C1 segment of cervical spinal cord (tissue), 14 donors: ENCODE results near the gene MAPK10.
"Not testable (repeated sequence)": the region's sequence is repeated elsewhere in the genome, so short reads cannot be mapped to it uniquely, and the experiment has no call there.

ENCODE experiments used
- DNase-seq, 14 donors: peaks; one replicate each; lab custom pipeline; 2025; lab: John Stamatoyannopoulos, UW

The MAPK10 gene

DNA sequence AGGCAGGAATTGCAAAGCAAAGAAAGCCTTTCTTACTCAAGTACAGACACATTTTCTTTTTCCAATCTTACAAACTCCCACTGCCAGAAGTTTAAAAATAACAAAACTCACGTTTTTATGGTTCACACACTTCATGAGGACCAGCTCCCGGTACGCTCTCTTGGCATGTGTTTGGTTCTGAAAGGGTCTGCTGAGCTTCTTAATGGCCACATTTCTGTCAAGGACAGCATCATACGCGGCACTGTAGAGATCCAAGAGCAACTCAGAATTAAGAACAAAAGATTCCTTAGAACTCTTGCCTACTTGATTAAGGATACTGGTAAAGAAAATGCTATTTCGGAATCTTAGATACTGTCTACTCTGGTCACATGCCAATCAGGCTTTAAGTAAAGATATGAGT, 252.7 kb downstream of the MAPK10 start:
- no peak for DNase-seq

DNA sequence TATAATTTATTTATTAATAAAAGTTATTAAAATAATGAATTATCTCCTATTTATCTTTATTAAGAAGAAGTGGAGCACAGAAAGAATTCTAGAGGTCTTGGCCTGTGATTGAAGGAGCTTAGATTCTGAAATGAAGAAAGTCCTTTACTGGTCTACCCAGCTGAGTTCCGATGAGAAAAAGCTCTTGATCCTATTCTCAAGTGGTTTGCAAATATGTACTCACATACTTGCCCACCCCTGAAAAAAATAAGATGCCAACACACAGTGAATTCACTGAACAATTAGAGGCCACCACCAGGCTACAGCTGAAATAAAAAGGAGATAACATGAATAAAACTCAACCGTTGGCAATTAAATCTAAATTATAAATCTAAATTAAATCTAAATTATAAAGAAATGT, 253.4 kb downstream of the MAPK10 start:
- no peak for DNase-seq

DNA sequence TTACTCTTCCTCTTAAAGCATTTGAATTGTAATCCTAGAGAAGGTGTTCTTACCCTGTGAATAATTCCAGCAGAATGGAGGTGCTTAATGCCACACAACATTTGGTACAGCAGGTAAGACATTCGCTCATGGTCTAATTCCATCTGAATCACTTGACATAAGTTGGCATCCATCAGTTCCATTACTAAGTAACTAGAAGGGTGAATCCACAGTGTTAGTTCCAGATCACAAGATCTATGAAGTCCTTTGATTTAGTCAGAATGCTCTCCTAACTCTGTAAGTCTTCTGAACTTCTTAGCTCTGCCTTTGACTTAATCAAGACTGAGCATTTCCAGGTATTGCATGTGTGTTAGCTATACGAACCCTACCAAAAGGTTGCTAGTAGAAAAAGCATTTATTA, 258.0 kb downstream of the MAPK10 start:
- no peak for DNase-seq

DNA sequence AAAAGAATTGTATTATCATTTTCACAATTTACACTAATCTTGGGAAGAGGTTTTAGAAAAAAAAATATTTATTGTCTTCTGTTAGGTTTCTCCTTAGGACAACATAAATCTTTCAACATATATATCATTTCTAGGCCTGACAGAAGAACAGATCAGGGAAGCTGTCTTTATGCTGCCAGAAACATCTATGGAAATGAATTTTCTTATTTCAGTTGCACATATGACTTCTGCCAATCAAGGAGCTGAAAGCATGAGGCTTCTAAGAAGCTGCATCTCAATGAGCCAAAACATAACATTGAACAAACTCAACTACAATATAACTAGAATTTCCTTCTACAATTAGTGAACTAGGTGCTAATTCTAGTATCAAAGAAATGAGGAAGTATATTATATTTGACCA, 258.4 kb downstream of the MAPK10 start:
- no peak for DNase-seq

DNA sequence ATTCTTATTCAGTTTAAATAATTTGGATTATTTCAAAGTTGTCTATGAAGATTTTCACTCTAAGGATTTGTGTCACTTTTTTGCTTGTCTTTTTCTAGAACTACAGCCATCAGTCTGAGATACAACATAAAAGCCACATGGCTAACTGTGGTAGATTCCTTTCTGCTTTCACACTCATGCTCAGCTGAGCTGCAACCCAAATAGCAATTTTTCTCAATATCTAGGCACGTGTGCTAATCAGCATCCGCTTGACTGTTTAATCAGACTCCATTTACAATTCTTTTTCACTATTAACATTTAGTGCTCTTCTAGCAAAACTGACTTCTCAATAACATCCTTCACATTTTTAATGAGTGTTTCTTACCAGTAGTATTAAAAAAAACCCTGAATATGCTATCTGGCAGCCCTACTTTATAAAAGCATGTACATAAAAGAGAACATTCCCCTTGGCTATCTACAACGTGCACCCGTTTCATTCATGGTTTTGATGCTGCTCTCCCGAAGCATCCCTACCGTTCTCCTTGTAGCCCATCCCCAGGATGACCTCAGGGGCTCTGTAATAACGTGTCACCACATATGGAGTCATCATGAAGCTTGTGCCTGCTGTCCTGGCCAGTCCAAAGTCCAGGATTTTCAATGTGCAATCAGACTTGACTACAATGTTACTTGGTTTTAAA, 259.2 kb downstream of the MAPK10 start:
- DNase-seq, result no peak

DNA sequence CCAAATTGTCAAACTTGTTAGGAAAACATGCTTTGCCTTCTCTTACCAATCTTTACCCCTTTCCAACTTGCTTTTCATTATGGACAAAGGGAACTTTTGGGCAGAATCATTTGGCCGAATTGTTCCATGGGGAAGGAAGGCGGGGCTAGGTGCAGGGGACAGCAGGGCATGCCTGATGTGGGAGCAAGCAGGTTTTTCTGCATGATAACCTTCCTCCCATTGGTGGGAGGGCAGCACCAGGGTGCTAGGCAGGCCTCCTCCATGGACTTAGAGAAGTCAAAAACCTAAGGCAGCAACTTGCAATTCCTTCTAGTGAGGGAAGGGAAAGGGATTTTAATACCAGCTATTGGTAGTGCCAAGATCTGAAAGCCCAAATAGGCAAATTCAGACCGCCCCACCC, 260.5 kb downstream of the MAPK10 start:
- no peak for DNase-seq

DNA sequence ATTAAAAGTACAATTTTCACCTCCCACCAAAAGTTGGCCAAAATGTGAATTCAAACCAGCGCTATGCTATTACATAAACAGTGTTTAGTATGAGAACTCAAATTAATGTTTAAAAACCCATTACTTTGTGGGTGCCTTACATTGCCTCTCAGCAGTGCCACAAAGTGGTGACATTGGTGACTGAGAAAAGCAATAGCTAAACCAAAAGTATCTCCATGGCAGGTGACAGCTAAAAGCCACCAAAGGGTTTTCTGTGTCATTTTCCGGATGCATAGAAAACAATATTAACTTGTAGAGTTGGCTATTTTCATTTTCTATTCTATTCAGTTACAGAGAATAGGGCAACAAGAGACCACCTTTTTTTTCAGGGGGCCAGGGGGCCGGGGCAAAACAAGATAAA, 261.2 kb downstream of the MAPK10 start:
- no peak for DNase-seq

DNA sequence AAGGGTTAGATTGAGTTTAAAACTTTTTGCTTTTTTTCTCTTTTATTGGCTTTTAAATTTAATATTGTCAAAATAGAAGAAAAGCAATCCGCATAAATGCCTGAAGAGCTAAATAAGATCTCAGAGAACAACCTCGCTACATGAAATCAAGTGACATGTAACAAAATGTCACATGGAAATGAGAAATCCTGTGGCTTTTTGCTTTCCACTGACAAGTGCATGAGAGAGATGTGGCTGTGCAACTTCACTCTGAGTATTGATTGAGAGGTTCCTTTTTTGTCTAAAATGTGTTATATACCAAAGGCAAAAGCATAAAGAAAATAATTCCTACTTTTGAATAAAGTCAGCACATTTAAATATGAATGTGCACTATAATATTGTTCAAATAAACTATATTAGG, 263.5 kb downstream of the MAPK10 start:
- no peak for DNase-seq

DNA sequence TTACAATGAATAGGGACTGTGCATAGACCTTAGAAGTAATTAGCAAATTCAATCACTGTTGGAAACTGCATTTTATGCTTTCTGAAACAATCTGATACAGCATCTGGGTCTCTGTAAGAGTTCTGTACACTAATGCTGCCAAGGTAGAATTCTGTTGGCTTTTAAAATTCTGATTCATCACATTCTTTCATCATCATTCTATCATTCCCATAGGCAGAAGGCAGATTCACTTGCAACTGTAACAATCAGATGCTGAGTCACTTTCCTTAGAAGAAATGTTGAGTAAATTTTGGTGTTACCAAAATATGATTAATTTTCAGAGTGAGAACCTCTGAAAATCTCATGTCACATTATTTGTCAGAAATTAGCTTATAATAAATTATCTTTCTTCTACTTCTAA, 267.2 kb downstream of the MAPK10 start:
- no peak for DNase-seq

DNA sequence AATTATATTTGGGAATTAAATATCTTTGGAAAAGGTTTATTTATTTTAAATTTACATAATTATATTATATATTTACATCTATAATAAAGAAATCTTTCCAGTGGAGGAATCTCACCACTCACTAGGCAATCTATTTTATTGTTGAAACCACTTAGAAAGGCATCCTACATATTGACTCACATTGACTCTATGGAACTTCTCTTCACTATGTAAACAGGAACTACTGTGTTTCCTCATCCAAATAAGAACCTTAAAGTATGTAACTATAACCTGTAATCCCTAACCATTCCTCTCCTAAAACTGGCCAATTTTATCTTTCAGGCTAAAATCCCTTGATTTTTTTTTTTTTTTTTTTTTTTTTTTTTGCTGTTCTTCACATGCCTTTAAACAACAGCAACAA, 268.7 kb downstream of the MAPK10 start:
- no peak for DNase-seq

DNA sequence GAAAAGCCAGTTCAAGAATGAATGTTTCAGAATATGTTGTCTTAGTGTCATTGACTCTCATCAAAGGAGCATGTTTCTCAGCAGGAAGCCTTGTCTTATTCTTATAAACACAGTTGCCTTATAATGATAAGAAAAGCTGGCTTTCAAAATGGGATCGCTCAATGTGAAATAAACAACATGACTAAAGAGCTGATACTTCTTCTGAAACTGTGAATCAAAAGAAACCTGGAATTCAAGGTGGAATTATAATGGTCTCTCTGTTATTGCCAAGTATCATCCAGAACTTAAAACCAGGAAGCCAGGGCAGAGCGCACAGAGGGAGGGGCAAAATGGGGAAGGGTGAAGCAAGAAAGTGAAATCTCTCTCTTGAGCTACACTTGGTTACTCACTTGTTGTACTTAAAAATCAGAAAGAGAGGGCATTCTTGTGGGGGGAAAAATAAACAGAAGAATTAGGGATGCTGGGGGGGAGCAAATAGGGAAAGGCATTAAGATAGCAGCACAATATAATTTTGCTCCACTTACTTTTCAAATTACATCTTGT, 270.0 kb downstream of the MAPK10 start:
- no peak for DNase-seq

DNA sequence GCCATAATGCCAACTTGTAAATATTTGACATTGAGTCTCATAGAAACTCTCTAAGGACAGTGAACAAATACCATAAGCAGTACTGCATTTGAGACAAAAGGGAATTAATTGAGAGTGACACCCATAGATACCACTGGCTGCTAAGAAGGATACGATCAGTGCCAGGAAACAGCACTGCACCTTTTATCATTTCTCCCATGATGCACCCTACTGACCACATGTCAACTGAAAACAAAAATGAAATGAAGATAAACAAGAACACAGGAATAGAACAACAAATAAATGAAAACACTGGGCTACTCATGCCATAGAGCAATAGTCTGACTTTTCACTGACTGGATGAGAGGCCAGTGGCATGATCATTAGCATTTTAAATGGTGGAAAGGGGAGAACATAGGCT, 270.8 kb downstream of the MAPK10 start:
- DNase-seq, result no peak

DNA sequence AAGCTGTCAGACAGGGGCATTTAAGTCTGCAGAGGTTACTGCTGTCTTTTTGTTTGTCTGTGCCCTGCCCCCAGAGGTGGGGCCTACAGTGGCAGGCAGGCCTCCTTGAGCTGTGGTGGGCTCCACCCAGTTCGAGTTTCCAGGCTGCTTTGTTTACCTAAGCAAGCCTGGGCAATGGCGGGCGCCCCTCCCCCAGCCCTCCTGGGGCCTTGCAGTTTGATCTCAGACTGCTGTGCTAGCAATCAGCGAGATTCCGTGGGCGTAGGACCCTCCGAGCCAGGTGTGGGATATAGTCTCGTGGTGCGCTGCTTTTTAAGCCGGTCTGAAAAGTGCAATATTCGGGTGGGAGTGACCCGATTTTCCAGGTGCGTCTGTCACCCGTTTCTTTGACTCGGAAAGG, 284.1 kb downstream of the MAPK10 start:
- not testable (repeated sequence) for DNase-seq

DNA sequence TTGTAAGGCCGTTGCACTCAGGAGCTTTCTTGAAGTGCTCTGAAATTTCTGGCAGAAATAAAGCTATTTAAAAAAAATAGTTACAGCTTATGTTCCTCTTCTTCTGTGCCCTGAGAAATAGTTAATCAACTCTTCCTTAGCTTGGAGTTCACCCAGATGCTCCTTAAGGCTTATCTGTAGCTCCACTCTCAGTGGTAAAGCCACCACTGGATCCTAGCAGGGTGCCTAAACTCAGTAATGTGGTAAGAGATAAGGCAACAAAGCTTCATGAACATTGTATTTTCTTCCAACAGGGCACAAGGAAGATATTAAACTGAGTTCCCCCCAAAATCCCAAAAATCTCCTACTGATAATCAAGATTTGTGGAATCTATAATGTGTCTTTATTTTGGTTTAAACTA, 299.5 kb downstream of the MAPK10 start:
- DNase-seq, result no peak

DNA sequence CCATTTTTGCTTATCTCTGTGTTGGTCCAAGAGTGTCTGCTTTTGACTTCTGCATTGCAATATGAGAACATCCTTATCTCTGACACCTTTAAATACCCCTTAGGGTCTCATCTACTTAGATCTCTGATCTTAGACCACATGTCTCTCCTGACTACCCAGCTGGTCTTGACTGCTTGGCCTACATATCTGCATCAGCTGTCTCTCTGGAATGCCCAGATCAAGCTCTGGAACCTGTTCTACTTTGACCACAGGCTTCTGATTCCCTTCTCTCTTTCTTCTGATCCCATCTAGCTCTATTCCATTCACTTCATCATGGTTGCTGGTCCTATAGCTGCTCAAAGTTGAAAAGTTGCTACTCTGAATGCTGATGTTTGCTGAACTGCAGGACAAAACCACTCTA, 301.2 kb downstream of the MAPK10 start:
- DNase-seq, result no peak

DNA sequence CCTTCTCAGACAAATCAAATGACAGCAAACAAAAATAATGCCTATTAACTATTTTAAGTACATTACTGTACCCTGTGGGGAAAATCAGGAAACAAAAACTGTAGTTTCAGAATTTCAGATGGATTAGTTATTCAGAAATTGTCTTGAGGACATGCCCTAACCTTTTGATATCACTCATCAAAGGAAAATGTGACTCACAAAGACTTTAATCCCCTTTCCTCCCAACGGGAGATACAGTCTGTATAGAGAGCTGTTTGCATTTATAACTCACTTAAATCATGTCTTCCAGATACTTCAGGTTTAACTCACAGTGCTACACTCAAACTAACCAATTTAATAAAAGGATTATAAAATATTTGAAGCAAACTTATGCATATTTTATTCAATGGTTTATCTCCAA, 304.0 kb downstream of the MAPK10 start:
- no peak for DNase-seq

DNA sequence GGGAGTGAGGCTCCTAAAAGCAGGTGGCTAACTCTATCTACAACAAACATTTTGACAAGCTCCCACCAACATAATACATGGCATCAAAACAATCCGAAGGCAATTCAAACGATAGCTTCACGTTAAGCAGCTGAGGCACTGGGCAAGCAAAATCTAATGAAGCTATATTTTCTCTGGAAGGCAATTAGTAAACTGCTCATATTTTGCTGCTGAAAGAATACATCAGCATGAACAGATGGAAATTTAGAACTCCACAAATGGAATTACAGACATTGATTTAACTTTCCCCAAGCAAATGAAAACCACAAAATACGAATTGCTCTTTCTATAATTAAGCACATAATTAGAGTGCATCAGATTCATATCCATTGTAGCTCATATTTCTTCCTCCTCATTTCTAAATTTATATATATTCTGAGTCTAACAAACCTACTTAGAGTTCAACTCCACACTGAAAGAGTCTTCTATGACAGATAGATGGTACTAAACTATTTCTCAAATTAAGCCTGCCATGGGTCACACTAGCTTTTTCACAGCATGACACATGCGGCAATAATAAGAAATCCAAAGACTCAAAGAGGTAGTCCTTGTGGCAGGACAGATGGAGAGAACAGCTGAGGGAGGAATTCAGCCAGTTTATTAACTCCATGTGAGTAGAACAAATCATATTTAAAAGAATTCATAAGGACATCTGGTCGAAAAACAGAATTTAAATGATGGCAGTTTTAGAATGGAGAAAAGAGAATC, 305.4 kb downstream of the MAPK10 start:
- DNase-seq, result peak in 1 of 14 donors; percentile 64

DNA sequence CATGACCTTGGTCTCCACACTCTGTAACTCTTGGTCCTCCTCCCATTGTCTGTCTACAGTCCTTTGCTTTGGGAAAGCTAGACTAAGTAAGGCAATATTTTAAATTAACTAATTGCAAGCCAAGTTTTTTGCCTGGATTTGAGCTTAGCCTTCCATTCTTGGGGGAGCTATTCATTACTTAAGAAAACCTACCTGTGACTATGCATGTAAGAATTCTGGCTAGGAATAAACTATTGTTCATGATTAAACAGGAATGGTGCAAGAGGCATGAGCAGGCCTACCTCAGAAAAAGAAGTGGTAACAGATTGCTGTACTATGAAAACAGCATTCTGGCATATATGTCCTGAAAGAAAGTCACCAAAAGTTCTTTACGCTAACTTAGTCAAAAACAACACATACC, 309.4 kb downstream of the MAPK10 start:
- DNase-seq, result no peak

DNA sequence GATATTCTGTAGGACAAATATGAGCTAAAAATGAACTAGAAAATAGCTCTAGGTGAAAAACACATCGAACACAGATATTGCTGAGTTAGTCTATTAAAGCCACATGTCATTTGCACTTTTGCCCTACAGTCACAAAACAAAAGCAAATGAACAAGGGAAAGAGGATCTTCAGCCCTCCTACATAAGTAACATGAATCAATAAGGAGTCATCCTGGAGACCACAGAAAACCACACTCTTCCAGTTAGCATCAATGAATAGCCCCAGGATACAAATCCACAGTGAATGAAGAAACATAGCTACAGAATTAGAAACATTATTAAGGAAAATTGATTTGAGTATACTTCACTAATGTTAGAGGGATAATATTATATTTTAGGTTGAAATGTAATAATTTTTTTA, 311.4 kb downstream of the MAPK10 start:
- DNase-seq, result no peak

DNA sequence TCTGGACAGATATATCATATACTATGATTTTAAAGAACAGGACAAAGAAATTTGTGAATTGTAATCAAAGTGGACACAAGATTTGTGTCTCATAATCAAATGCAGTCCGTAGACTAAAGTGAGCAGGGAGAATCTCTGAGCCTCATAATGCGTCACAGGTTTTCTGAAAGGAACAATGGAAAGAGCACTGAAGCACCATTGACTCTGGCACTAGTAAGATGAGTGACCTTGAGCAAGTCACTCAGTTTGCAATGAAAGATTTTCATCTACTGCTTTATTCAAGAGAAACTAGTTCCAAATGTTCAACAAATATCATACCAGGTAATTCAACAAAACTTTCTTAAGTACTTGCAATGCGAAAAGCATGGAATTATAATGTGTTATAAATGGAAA, 315.3 kb downstream of the MAPK10 start:
- DNase-seq, result no peak

DNA sequence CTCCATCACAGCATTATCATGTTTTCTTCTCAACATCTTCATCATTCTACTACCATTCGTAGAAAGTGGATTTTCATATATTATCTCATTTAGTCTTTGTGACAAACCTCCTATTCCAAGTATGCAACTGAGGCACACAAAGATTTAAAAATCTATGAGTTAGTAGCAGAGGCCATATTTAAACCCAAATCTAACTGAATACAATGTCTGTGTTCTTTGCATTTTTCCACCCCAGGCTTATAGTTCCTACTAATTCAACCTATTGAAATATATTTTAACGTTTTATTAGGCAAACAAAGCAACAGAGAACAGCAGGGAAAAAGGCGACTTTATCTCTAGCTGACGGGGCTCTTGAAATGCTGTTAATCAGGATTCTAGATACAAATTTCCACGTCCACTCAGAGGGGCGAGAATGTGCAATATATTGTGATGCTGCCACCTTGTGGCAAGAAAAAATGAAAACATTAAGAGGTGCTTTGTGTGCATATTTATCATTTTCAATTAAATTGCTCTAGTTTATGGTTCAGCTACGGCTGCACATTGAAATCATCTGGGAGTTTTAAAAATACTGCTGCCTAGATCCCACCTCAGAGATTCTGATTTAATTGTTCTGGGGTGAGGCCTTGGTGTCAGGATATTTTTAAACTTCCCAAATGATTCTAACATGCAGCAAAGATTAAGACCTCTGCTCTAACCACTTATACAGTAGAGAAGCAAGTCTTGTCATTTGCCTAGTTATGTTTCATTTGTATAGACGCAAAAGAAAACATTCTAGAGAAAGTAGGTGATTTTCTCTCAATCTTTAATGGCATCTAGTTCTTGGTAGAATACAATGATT, 315.9 kb downstream of the MAPK10 start:
- peak in 5 of 14 donors; percentile 1 to 21 (median 7) for DNase-seq

DNA sequence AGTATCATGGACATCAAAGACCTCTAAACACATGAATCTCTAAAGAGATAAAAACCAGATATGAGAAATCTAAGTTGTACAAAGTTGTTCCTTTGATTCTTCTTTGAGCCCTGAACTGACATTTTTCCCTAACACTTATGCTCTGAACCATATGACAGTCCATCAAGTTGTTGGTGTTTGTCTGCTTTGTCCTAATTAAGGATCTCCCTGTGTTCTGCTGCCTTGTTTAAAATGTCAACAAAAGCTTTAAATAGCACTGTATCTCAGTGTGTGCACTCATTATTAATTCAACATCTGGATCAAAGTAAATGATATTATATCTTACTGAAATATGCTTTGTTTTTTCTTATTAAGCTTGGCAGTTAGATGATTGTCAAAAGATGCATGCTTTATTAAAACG, 321.8 kb downstream of the MAPK10 start:
- DNase-seq, result no peak
